Karpas-422 (cell line): ENCODE data around the gene CNTROB. TPM values are rescaled to one million over a fixed set of nuclear protein-coding genes. Genes with fewer than 3 reads are reported as not detected.

Experiments
- DNase-seq: peaks from one replicate; pipeline ENCODE4 v3.0.0-alpha.2; 2015
- H2AFZ ChIP-seq: fragments of 200-600 bp; sonication (generic); 2 replicates; pipeline ENCODE4 v1.6.1; 2014; ENCODE audit warnings: antibody characterized with exemption, low read length, mixed read lengths
- H3K27ac ChIP-seq: fragments of 200-600 bp; sonication (generic); 2 replicates; pipeline ENCODE4 v1.5.1; 2014; ENCODE audit warnings: mild to moderate bottlenecking, low read length, moderate library complexity
- H3K27me3 ChIP-seq: fragments of 200-600 bp; sonication (generic); 2 replicates; pipeline ENCODE4 v1.6.1; 2014; ENCODE audit warnings: low read length, mixed read lengths
- H3K36me3 ChIP-seq: fragments of 200-600 bp; sonication (generic); 2 replicates; pipeline ENCODE4 v1.6.1; 2014; ENCODE audit warnings: low read length, mixed read lengths; ENCODE audit not compliant: insufficient read depth
- H3K4me1 ChIP-seq: fragments of 200-600 bp; sonication (generic); 2 replicates; pipeline ENCODE4 v1.6.1; 2014; ENCODE audit warnings: mild to moderate bottlenecking, low read length, mixed read lengths
- H3K4me2 ChIP-seq: fragments of 200-600 bp; sonication (generic); 2 replicates; pipeline ENCODE4 v1.6.1; 2014; ENCODE audit warnings: low read length, low read depth, mild to moderate bottlenecking; ENCODE audit not compliant: poor library complexity, severe bottlenecking
- H3K4me3 ChIP-seq: fragments of 200-600 bp; sonication (generic); 2 replicates; pipeline ENCODE4 v1.5.1; 2014; ENCODE audit warnings: mild to moderate bottlenecking, antibody characterized with exemption, low read length, mixed read lengths
- H3K79me2 ChIP-seq: fragments of 200-600 bp; sonication (generic); 2 replicates; pipeline ENCODE4 v1.6.1; 2014; ENCODE audit warnings: mild to moderate bottlenecking, low read length, mixed read lengths
- H3K9ac ChIP-seq: fragments of 200-600 bp; sonication (generic); 2 replicates; pipeline ENCODE4 v1.6.0; 2014; ENCODE audit warnings: low read length
- H3K9me2 ChIP-seq: fragments of 200-600 bp; sonication (generic), shearing (Covaris generic); replicated peaks from 2 replicates; pipeline ENCODE4 v1.6.0; 2014; ENCODE audit warnings: mild to moderate bottlenecking, low read length, moderate library complexity; ENCODE audit not compliant: insufficient read depth
- H3K9me3 ChIP-seq: fragments of 300-700, 200-600 bp; sonication (generic); 2 replicates; pipeline ENCODE4 v1.6.1; 2014; ENCODE audit warnings: low read length, mixed read lengths
- H4K20me1 ChIP-seq: fragments of 200-600 bp; sonication (generic); 2 replicates; pipeline ENCODE4 v1.6.1; 2014; ENCODE audit warnings: mild to moderate bottlenecking, antibody characterized with exemption, low read length, low read depth; ENCODE audit not compliant: insufficient read depth
- total RNA-seq: library from RNA; depleted of rRNA; stranded (reverse); fragments of >200 nt; shearing (Covaris generic); gene quantifications from 2 replicates; pipeline ENCODE4 v1.2.3, GENCODE V29; 2014; ENCODE audit warnings: low replicate concordance

CNTROB gene
- total RNA-seq, 1 experiment from 2014 or later, result 14.6 TPM

DNA sequence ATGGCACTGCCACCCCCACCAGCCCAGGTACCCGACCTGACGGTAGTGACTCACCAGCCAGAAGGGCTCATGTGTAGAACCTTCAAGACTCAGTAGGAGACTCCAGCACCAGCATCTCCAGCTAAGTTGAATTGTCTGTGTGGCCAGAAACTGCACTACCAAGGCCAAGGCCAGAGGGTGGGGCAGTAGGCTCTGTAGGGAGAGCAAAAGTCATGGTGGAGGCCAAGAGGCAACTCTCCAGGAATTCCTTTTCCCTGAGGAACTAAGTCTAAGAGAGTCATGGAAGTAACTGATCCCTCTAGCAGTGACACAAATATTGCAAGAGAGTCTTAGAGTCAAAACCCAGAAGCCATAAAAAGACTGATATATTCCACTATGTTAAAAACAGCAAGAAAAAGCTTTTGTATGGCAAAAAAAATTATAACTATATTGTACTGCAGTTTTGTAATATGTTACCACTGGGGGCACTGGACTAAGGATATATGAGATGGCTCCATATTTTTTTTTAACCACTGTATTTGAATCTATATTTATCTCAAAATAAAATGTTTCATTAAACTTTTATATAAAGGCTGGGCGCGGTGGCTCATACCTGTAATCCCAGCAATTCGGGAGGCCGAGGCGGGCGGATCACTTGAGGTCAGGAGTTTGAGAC is 40.3 kb downstream of the CNTROB start:
- H3K36me3 ChIP-seq, result no peaks in the 10 kb centered on the region
- H3K79me2 ChIP-seq, result no peaks in the 10 kb centered on the region
- H3K4me3 ChIP-seq, result no peak overlapping the region
- H3K4me2 ChIP-seq, result no peak overlapping the region
- 0 out of 2 replicates have a peak, but pooled peaks cover 4% of the 10 kb centered on the region for H3K27me3 ChIP-seq
- H3K4me1 ChIP-seq, result peaks cover 12% of the 10 kb centered on the region
- H3K27ac ChIP-seq, result no peak overlapping the region
- no peaks in the 10 kb centered on the region for H4K20me1 ChIP-seq
- no peaks in the 10 kb centered on the region for H3K9me2 ChIP-seq
- DNase-seq, result peak; percentile 45
- no peak overlapping the region for H2AFZ ChIP-seq
- peaks cover 10% of the 10 kb centered on the region for H3K9me3 ChIP-seq
- H3K9ac ChIP-seq, result no peak overlapping the region

DNA sequence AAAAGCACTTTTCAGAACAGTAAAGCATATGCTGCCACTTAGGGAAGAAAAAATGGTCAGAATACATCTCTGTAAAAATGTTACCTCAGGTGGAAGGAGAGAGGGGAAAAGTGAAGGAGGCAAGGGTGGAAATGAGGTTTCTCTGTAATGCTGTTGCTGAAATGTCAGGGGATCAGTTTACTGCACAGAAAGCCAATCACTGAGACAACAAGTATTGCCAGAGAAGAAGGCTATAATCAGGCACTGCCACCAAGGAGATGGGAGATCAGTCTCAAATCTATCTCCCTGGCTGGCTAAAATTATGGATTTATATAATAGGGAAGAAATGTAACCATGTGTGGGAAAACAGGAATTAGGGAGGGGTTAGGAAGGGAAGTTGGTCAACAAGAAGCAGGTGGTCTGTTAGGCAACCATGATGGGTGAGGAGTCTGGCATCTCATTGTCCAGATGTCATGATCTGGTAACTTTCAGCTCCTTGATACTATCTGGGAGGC is 42.7 kb downstream of the CNTROB start:
- no peak overlapping the region for H3K4me3 ChIP-seq
- no peak overlapping the region for H3K27ac ChIP-seq
- H3K9me2 ChIP-seq, result no peaks in the 10 kb centered on the region
- no peaks in the 10 kb centered on the region for H3K36me3 ChIP-seq
- no peaks in the 10 kb centered on the region for H3K79me2 ChIP-seq
- no peaks in the 10 kb centered on the region for H4K20me1 ChIP-seq
- DNase-seq, result no peak
- no peak overlapping the region for H2AFZ ChIP-seq
- H3K4me1 ChIP-seq, result peaks cover 12% of the 10 kb centered on the region
- H3K27me3 ChIP-seq, result 0 out of 2 replicates have a peak, but pooled peaks cover 4% of the 10 kb centered on the region
- H3K9me3 ChIP-seq, result peaks cover 10% of the 10 kb centered on the region
- no peak overlapping the region for H3K4me2 ChIP-seq
- H3K9ac ChIP-seq, result no peak overlapping the region

DNA sequence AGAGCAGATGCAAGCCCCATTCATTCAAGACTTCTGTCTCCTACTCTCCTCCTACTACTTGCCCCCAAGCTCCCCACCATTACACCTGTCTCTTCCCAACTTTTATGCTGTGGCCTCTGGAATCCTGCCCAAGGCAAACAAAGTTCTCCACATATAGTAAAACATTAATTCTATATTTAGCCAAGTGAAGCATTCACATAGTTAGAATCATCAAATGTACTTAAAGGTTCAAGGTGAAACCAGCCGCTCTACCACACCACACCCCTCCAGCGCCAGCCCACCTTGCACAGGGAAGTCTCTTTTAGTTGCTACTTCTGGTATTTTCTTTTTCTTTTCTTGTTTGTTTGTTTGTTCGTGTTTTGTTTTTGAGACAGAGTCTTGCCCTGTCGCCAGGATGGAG is 45.0 kb downstream of the CNTROB start:
- 0 out of 2 replicates have a peak, but pooled peaks cover 4% of the 10 kb centered on the region for H3K27me3 ChIP-seq
- no peaks in the 10 kb centered on the region for H3K36me3 ChIP-seq
- H3K9ac ChIP-seq, result no peak overlapping the region
- H3K79me2 ChIP-seq, result no peaks in the 10 kb centered on the region
- H3K9me2 ChIP-seq, result no peaks in the 10 kb centered on the region
- H3K4me1 ChIP-seq, result no peaks in the 10 kb centered on the region; the same call in 1 of the 2 replicates
- H3K4me2 ChIP-seq, result no peak overlapping the region
- H3K9me3 ChIP-seq, result peaks cover 10% of the 10 kb centered on the region
- no peak overlapping the region for H3K4me3 ChIP-seq
- no peak for DNase-seq
- H4K20me1 ChIP-seq, result no peaks in the 10 kb centered on the region
- no peak overlapping the region for H2AFZ ChIP-seq
- H3K27ac ChIP-seq, result no peak overlapping the region

DNA sequence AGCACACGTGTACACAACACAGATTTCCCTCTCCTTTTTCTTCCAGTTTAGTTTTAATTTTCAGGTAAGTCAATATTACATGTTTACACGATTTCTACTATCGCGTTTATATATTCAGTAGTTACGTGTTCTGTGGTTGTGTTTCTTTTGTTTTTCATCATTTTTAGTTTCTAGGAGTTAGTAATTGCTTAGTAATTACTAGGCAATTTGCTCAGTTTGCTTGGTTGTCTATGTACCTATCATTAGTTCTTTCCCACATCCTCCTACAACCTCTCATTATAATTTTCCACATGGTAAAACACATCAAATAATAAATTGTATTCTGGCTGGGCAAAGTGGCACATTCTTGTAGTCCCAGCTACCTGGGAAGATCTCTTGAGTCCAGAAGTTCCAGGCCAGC is 45.8 kb downstream of the CNTROB start:
- DNase-seq, result no peak
- Histone ChIP-seq H3K4me1 (no peaks in the 10 kb centered on the region), H2AFZ (no peak overlapping the region), H3K79me2 (no peaks in the 10 kb centered on the region), H3K4me3 (no peak overlapping the region), H3K9me3 (peaks cover 10% of the 10 kb centered on the region), H4K20me1 (no peaks in the 10 kb centered on the region), H3K36me3 (no peaks in the 10 kb centered on the region), H3K27me3 (0 out of 2 replicates have a peak, but pooled peaks cover 4% of the 10 kb centered on the region), H3K4me2 (no peak overlapping the region), H3K9me2 (no peaks in the 10 kb centered on the region), H3K9ac (no peak overlapping the region), H3K27ac (no peak overlapping the region)

DNA sequence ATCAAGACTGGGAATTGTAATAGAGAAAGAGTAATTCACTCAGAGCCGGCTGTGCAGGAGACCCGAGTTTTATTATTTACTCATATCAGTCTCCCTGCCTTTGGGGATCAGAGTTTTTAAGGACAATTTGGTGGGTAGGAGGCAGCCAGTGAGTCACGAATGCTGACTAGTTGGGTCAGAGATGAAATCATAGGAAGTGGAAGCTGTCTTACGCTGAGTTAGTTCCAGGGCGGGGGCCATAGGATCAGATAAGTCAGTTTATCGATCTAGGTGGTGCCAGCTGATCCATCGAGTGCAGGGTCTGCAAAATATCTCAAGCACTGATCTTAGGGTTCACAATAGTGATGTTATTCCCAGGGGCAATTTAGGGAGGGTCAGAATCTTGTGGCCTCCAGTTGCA is 50.2 kb downstream of the CNTROB start:
- no peak overlapping the region for H3K4me2 ChIP-seq
- H3K27me3 ChIP-seq, result no peaks in the 10 kb centered on the region
- H3K27ac ChIP-seq, result no peak overlapping the region
- no peaks in the 10 kb centered on the region for H3K9me3 ChIP-seq
- no peaks in the 10 kb centered on the region for H3K9me2 ChIP-seq
- no peaks in the 10 kb centered on the region for H3K4me1 ChIP-seq
- no peak overlapping the region for H3K4me3 ChIP-seq
- DNase-seq, result no peak
- no peaks in the 10 kb centered on the region for H3K36me3 ChIP-seq
- no peak overlapping the region for H3K9ac ChIP-seq
- no peaks in the 10 kb centered on the region for H4K20me1 ChIP-seq
- H2AFZ ChIP-seq, result no peak overlapping the region
- no peaks in the 10 kb centered on the region for H3K79me2 ChIP-seq

DNA sequence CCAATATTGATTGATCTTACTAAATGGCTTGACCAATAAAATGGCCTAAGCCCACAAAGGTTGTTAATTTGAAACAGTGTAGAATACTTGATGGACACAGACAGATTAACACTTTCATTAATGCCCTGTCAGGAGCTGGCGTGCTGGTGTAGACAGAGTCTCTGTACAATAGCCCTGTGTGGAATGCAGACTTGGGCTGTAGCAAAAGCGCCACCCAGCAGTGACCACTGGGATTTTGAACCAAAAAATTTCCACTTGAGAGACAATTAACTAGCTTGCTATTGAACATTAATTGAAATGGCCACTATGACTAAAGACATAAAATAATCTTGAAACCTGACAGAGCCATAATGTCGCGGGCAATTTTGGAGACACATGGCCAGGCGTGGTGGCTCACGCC is 50.7 kb downstream of the CNTROB start:
- Histone ChIP-seq H3K9ac (no peak overlapping the region), H3K27ac (no peak overlapping the region), H3K36me3 (no peaks in the 10 kb centered on the region), H3K4me1 (no peaks in the 10 kb centered on the region), H3K79me2 (no peaks in the 10 kb centered on the region), H3K4me3 (no peak overlapping the region), H4K20me1 (no peaks in the 10 kb centered on the region), H3K9me3 (no peaks in the 10 kb centered on the region), H2AFZ (no peak overlapping the region), H3K4me2 (no peak overlapping the region), H3K27me3 (no peaks in the 10 kb centered on the region), H3K9me2 (no peaks in the 10 kb centered on the region)
- DNase-seq, result peak; percentile 45

DNA sequence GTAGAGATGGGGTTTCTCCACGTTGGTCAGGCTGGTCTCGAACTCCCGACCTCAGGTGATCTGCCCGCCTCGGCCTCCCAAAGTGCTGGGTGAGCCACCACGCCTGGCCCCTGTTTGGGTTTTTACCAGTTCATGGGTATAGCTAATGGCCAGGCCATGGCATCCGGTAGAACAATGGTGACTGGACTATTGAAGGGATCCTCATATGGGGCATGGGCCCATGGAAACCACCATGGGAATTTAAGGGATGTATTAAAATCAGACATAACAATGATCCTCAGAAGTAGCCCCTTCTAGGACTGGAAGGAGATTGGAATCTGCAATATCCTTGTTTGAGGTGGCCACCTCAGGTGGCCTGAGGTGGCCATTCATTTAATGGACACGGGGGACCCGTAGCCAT is 52.9 kb downstream of the CNTROB start:
- Histone ChIP-seq H3K36me3 (no peaks in the 10 kb centered on the region), H3K27ac (no peak overlapping the region), H3K79me2 (no peaks in the 10 kb centered on the region), H3K27me3 (no peaks in the 10 kb centered on the region), H2AFZ (no peak overlapping the region), H3K9me3 (no peaks in the 10 kb centered on the region), H3K4me3 (no peak overlapping the region), H4K20me1 (no peaks in the 10 kb centered on the region), H3K9ac (no peak overlapping the region), H3K4me2 (no peak overlapping the region), H3K9me2 (no peaks in the 10 kb centered on the region), H3K4me1 (peaks cover 11% of the 10 kb centered on the region)
- DNase-seq, result no peak

DNA sequence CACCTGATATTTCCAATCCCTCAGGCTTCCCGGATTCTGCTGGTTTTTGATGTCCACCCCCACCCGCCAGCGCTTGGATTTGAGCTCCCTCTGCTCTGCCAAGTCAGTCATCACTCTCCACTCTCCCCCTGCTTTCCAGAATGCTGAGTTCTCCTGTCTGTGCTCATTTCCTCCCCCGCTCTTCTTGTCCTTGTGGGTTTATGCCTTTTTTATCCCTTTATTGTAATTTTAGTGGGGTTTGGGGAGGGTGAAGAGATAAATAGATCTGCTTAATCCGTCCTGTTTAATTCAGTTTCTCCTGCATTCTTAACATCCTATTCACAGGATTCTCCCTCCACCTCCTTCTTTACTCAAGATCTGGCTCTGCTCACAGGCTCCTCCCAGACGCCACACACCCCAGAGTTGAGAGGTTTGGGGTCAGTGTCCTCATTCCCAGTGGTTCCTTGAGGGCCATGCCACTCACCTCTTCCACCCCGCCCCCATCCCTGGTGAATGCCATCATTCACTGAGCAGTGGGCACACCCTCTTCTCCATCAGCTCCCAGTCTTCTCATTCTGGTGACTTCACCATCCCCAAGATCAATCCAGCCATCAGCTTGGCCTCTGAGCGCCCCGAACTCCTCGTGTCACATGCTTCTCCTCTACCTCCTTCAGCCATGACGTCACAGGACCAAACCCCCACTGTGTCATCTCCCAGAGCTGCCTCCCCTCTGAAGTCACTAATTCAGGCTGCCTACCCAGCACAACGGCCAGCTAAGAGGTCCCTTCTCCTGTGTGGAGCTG is 55.3 kb downstream of the CNTROB start:
- no peak for DNase-seq
- no peak overlapping the region for H3K9ac ChIP-seq
- no peak overlapping the region for H3K4me3 ChIP-seq
- peaks cover 14% of the 10 kb centered on the region for H3K4me1 ChIP-seq
- no peak overlapping the region for H2AFZ ChIP-seq
- H3K27me3 ChIP-seq, result no peaks in the 10 kb centered on the region
- H3K4me2 ChIP-seq, result no peak overlapping the region
- no peaks in the 10 kb centered on the region for H3K36me3 ChIP-seq
- no peaks in the 10 kb centered on the region for H4K20me1 ChIP-seq
- no peak overlapping the region for H3K27ac ChIP-seq
- no peaks in the 10 kb centered on the region for H3K9me3 ChIP-seq
- H3K79me2 ChIP-seq, result no peaks in the 10 kb centered on the region
- H3K9me2 ChIP-seq, result no peaks in the 10 kb centered on the region
